Endothelial cell of umbilical vein (primary cell): ENCODE data around the gene UGT2B7. TPM values are rescaled to one million over a fixed set of nuclear protein-coding genes. Genes with fewer than 3 reads are reported as not detected.

Source experiments
- BruUV-seq: library from RNA; stranded (reverse); fragments of 400-500 nt; replicated peaks from 2 replicates; lab custom pipeline; 2021; lab: Mats Ljungman, UMichigan
- CTCF ChIA-PET: fragments of 300-600, 350-600 bp; sonication (Branson Sonifier 250); formaldehyde crosslinking; loops from one replicate; lab custom pipeline; 2021; ENCODE audit warnings: antibody characterized with exemption, inconsistent platforms; lab: Charles Lee
- POLR2A ChIA-PET: fragments of 300-600, 350-600 bp; sonication (Branson Sonifier 250); formaldehyde crosslinking; loops from one replicate; lab custom pipeline; 2021; ENCODE audit warnings: antibody characterized with exemption, inconsistent platforms; lab: Charles Lee
- DNase-seq: peaks from one replicate; pipeline ENCODE4 v3.0.0-alpha.2; 2011; ENCODE audit warnings: low read depth, low spot score
- FAIRE-seq: peaks from 2 replicates; lab custom pipeline; 2011; peaks lifted over from hg19 to GRCh38; lab: Jason Lieb, UNC
- H2AFZ ChIP-seq: 2 replicates; pipeline ENCODE4 v1.6.0; 2012; ENCODE audit warnings: low read depth, low read length, control low read depth, inconsistent platforms
- H3K27ac ChIP-seq: 2 replicates; pipeline ENCODE4 v1.5.1; 2011; ENCODE audit warnings: low read depth, mild to moderate bottlenecking, control low read depth, low read length, moderate library complexity; ENCODE audit not compliant: insufficient read depth
- H3K27me3 ChIP-seq, 2 experiments: 2 replicates each; pipeline versions ENCODE4 v1.6.0 to v1.6.1; 2011; ENCODE audit warnings: low read length in 2 of 2, mixed read lengths in 1 of 2; ENCODE audit not compliant: control insufficient read depth in 2 of 2, insufficient read depth in 2 of 2
- H3K36me3 ChIP-seq, 2 experiments: 2 replicates in 1 of 2; 3 replicates in 1 of 2; pipeline ENCODE4 v1.5.1; 2011; ENCODE audit warnings: low read length in 2 of 2, mild to moderate bottlenecking in 1 of 2, moderate library complexity in 1 of 2; ENCODE audit not compliant: control insufficient read depth in 2 of 2, insufficient read depth in 2 of 2; ENCODE audit errors: extremely low read depth in 1 of 2
- H3K4me1 ChIP-seq: 3 replicates; pipeline ENCODE4 v1.5.1; 2011; ENCODE audit warnings: mild to moderate bottlenecking, low read length; ENCODE audit not compliant: control insufficient read depth, insufficient read depth; ENCODE audit errors: extremely low read depth
- H3K4me2 ChIP-seq: 2 replicates; pipeline ENCODE4 v1.6.1; 2011; ENCODE audit warnings: low read length, control low read depth, mixed read lengths; ENCODE audit not compliant: insufficient read depth
- H3K4me3 ChIP-seq, 3 experiments: fragments of 200-600 bp in 1 of 3; sonication (generic), shearing (Covaris generic) in 1 of 3; replicated peaks in 1 of 3; 2 replicates each; pipeline ENCODE4 v1.5.1; 2011 to 2016; ENCODE audit warnings: control low read depth in 3 of 3, low read length in 3 of 3, mild to moderate bottlenecking in 2 of 3, inconsistent platforms in 1 of 3, low read depth in 1 of 3, moderate library complexity in 1 of 3; ENCODE audit not compliant: insufficient read depth in 1 of 3
- H3K79me2 ChIP-seq: 2 replicates; pipeline ENCODE4 v1.6.0; 2012; ENCODE audit warnings: low read length, inconsistent platforms; ENCODE audit not compliant: control insufficient read depth, insufficient read depth
- H3K9ac ChIP-seq: replicated peaks from 2 replicates; pipeline ENCODE3; 2011; ENCODE audit warnings: low read length, control low read depth; ENCODE audit not compliant: insufficient read depth; ENCODE audit errors: extremely low read depth
- H3K9me1 ChIP-seq: replicated peaks from 3 replicates; pipeline ENCODE4 v1.6.0; 2011; ENCODE audit warnings: mild to moderate bottlenecking, low read length; ENCODE audit not compliant: control insufficient read depth, insufficient read depth; ENCODE audit errors: extremely low read depth
- H3K9me3 ChIP-seq: replicated peaks from 2 replicates; pipeline ENCODE4 v1.5.1; 2012; ENCODE audit warnings: low read length, inconsistent platforms; ENCODE audit not compliant: control insufficient read depth, insufficient read depth
- H4K20me1 ChIP-seq: replicated peaks from 2 replicates; pipeline ENCODE3; 2011; ENCODE audit warnings: mild to moderate bottlenecking, low read length; ENCODE audit not compliant: control insufficient read depth, insufficient read depth; ENCODE audit errors: extremely low read depth
- EZH2 ChIP-seq: IDR thresholded peaks from 2 replicates; pipeline ENCODE4 v1.6.1; 2012; ENCODE audit warnings: borderline replicate concordance, low read depth, mild to moderate bottlenecking, moderate library complexity, low read length, inconsistent platforms; ENCODE audit not compliant: severe bottlenecking
- FOS ChIP-seq: IDR thresholded peaks from 2 replicates; pipeline ENCODE4 v1.6.1; 2011; ENCODE audit warnings: mild to moderate bottlenecking, low read length, moderate library complexity, borderline replicate concordance; ENCODE audit not compliant: insufficient read depth
- GATA2 ChIP-seq: IDR thresholded peaks from 2 replicates; pipeline ENCODE4 v1.7.0; 2011; ENCODE audit warnings: low read depth, mild to moderate bottlenecking, moderate library complexity, mixed read lengths, low read length; ENCODE audit not compliant: insufficient read length, insufficient read depth
- JUN ChIP-seq: IDR thresholded peaks from 2 replicates; pipeline ENCODE4 v1.6.1; 2011; ENCODE audit warnings: borderline replicate concordance, low read depth; ENCODE audit not compliant: insufficient read length, insufficient read depth
- MYC ChIP-seq: IDR thresholded peaks from one replicate; pipeline ENCODE4 v1.6.1; 2011; ENCODE audit warnings: mild to moderate bottlenecking, low read depth, low read length
- POLR2A ChIP-seq: IDR thresholded peaks from 2 replicates; pipeline ENCODE4 v1.6.1; 2012; ENCODE audit warnings: low read depth, mild to moderate bottlenecking, control low read depth, low read length
- POLR2AphosphoS5 ChIP-seq: IDR thresholded peaks from 2 replicates; pipeline ENCODE4 v1.6.1; 2012; ENCODE audit warnings: low read depth, mild to moderate bottlenecking, control low read depth, low read length, moderate library complexity; ENCODE audit not compliant: insufficient read depth
- dilution Hi-C: fragments of 300-500 bp; cut with MboI; formaldehyde crosslinking; loops from one replicate; pipeline ENCODE4 v1.15.0; 2019; ENCODE audit warnings: low sequenced_read_pairs; ENCODE audit not compliant: extremely low pct_ligation_motif_present
- intact Hi-C: fragments of 100-400 bp; cut with micrococcal nuclease; formaldehyde crosslinking; loops from one replicate; pipeline ENCODE4 v1.10.0; 2022
- polyA plus RNA-seq, 4 experiments: library from polyadenylated mRNA; depleted of rRNA in 3 of 4; stranded (reverse) in 3 of 4; unstranded in 1 of 4; fragments of >200 nt; gene quantifications; 2 replicates each; pipeline versions ENCODE4 v1.2.1 to v1.2.3, GENCODE V29; 2011 to 2012; ENCODE audit warnings: missing spikeins in 1 of 4
- total RNA-seq: library from RNA; stranded (reverse); gene quantifications from 2 replicates; pipeline ENCODE4 v1.2.3, GENCODE V29; 2021
- TF ChIP-seq, protein P1 (sequence below), 2 donors: IDR thresholded peaks; 1 replicate in 1 of 2; 2 replicates in 1 of 2; pipeline ENCODE4 v1.5.1; 2011; ENCODE audit warnings: low read length in 2 of 2, mild to moderate bottlenecking in 2 of 2, moderate library complexity in 2 of 2, control low read depth in 1 of 2, inconsistent platforms in 1 of 2, low read depth in 1 of 2; ENCODE audit not compliant: insufficient read depth in 1 of 2; ENCODE audit errors: extremely low read depth in 1 of 2
- TF ChIP-seq, protein P2 (sequence below): IDR thresholded peaks from 2 replicates; pipeline ENCODE4 v1.6.1; 2011; ENCODE audit not compliant: insufficient read depth, insufficient read length

Gene UGT2B7
- total and polyA plus RNA-seq, 2 donors (not counting 3 experiments of a cell fraction or from before 2014, with no cell fraction given) = not detected

DNA sequence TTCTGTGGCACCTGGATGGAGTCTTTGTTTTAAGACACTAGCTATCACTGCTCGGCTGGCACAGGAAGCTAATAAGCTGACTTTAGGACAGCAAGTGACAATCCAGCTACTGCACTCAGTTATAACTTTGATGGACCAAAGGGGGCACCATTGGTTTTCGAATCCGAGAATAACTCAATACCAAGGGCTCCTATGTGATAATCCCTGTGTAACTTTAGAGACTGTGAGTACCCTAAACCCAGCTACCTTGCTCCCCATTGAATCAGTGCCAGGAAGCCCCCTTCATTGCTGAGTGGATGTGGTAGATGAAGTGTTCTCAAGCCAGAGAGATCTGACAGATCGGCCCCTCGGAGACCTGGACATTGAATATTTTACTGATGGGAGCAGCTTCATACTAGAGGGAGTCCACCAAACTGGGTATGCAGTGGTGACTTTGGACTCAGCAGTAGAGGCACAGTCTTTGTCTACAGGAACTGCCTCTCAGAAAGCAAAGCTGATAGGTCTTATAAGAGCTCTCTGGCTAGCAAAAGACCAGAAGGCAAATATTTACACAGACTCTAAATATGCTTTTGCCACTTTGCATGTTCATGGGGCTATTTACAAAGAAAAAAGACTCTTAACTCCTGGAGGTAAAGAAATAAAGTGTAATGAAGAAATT, 35.5 kb upstream of the UGT2B7 start:
- Histone ChIP-seq H3K79me2 (no peaks in the 10 kb centered on the region), H3K9ac (no peak overlapping the region), H3K4me3 (no peak overlapping the region), H3K4me2 (no peak overlapping the region), H3K9me1 (no peaks in the 10 kb centered on the region), H3K9me3 (no peaks in the 10 kb centered on the region), H3K27ac (no peak overlapping the region), H3K36me3 (no peaks in the 10 kb centered on the region), H3K27me3 (no peaks in the 10 kb centered on the region), H2AFZ (no peak overlapping the region), H4K20me1 (no peaks in the 10 kb centered on the region), H3K4me1 (no peaks in the 10 kb centered on the region)
- TF ChIP-seq GATA2 = no peak
- TF ChIP-seq, protein P1, sequence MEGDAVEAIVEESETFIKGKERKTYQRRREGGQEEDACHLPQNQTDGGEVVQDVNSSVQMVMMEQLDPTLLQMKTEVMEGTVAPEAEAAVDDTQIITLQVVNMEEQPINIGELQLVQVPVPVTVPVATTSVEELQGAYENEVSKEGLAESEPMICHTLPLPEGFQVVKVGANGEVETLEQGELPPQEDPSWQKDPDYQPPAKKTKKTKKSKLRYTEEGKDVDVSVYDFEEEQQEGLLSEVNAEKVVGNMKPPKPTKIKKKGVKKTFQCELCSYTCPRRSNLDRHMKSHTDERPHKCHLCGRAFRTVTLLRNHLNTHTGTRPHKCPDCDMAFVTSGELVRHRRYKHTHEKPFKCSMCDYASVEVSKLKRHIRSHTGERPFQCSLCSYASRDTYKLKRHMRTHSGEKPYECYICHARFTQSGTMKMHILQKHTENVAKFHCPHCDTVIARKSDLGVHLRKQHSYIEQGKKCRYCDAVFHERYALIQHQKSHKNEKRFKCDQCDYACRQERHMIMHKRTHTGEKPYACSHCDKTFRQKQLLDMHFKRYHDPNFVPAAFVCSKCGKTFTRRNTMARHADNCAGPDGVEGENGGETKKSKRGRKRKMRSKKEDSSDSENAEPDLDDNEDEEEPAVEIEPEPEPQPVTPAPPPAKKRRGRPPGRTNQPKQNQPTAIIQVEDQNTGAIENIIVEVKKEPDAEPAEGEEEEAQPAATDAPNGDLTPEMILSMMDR (IDR thresholded peaks at IDR 0.05; ENCODE audit: extremely low read depth in 1 of 2, insufficient read depth in 1 of 2, low read depth in 1 of 2, low read length in 2 of 2) = peak in 1 of 2 donors; percentile 17
- no peak for TF ChIP-seq EZH2
- TF ChIP-seq JUN = no peak
- intact Hi-C loops (loop anchor here (1.0 kb wide), 1 partner anchor 110 kb away; no protein-coding TSS in a partner anchor), dilution Hi-C loops (no loop called here)
- POLR2A ChIA-PET = no interaction called here
- BruUV-seq = no TSS peak
- CTCF ChIA-PET = interaction anchor here (0.6 to 3.0 kb wide), 19 partner anchors 11 to 562 kb away, joined by 3 to 44 read pairs (median 4); partner anchors contain the start of gene UGT2B7
- FAIRE-seq (no peak), DNase-seq (peak; percentile 38)

DNA sequence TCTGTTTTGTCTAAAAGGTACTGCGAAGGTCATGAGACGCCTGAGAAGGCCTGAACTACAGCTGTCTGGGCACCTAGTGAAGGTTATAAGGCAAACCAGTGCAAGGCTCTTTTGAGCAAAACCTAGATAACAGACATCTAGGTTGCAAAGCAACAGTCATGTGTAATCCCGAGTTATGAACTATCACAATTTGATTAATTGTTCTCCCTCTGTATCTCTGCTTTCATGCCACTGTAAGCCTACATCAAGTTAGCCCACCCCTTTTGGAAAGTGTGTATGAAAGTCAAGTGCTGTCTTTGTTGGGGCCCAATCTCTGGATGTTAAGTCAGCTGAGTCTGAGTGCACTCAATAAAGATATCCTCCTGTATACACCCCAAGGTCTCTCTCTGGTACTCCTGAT, 31.9 kb upstream of the UGT2B7 start:
- H3K36me3 ChIP-seq = no peaks in the 10 kb centered on the region
- POLR2A ChIA-PET = no interaction called here
- intact Hi-C loops = no loop called here
- no TSS peak for BruUV-seq
- dilution Hi-C loops = no loop called here
- H3K9me3 ChIP-seq = no peaks in the 10 kb centered on the region
- H3K4me3 ChIP-seq = no peak overlapping the region
- FAIRE-seq = no peak
- no peak overlapping the region for H3K4me2 ChIP-seq
- no peak for DNase-seq
- H3K9ac ChIP-seq = no peak overlapping the region
- H3K9me1 ChIP-seq = no peaks in the 10 kb centered on the region
- TF ChIP-seq EZH2 = no peak
- TF ChIP-seq, protein P2, sequence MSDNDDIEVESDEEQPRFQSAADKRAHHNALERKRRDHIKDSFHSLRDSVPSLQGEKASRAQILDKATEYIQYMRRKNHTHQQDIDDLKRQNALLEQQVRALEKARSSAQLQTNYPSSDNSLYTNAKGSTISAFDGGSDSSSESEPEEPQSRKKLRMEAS = no peak
- no peak for TF ChIP-seq MYC
- TF ChIP-seq FOS = no peak
- no peak for TF ChIP-seq JUN
- no peak for TF ChIP-seq POLR2AphosphoS5
- TF ChIP-seq, protein P1 (IDR thresholded peaks at IDR 0.05; ENCODE audit: extremely low read depth in 1 of 2, insufficient read depth in 1 of 2, low read depth in 1 of 2, low read length in 2 of 2) = no peak
- TF ChIP-seq GATA2 = no peak
- no peak for TF ChIP-seq POLR2A
- no peaks in the 10 kb centered on the region for H4K20me1 ChIP-seq
- H3K79me2 ChIP-seq = no peaks in the 10 kb centered on the region
- no peaks in the 10 kb centered on the region for H3K4me1 ChIP-seq
- no peak overlapping the region for H2AFZ ChIP-seq
- no peak overlapping the region for H3K27ac ChIP-seq
- no peaks in the 10 kb centered on the region for H3K27me3 ChIP-seq
- CTCF ChIA-PET = no interaction called here
